Immature natural killer cell (primary cell): Measurements from ENCODE around the gene NDUFAF4. TPM values are rescaled to one million over a fixed set of nuclear protein-coding genes. Genes with fewer than 3 reads are reported as not detected.

ENCODE experiments used
- DNase-seq, 3 donors: peaks; one replicate each; pipeline ENCODE4 v3.0.0; 2022; ENCODE audit warnings: mixed read lengths in 1 of 3
- H3K27ac Mint-ChIP-seq, 6 donors: one replicate each; pipeline ENCODE4 v1.8.0; 2020; ENCODE audit warnings: mixed read lengths in 6 of 6, mild to moderate bottlenecking in 5 of 6, inconsistent platforms in 4 of 6, moderate library complexity in 3 of 6
- H3K27me3 Mint-ChIP-seq, 3 donors: one replicate each; pipeline ENCODE4 v1.8.0; 2020 to 2021; ENCODE audit warnings: low read depth in 3 of 3, mild to moderate bottlenecking in 3 of 3, mixed read lengths in 3 of 3, moderate library complexity in 3 of 3, inconsistent platforms in 1 of 3
- H3K36me3 Mint-ChIP-seq, 3 donors: one replicate each; pipeline ENCODE4 v1.8.0; 2020; ENCODE audit warnings: mixed read lengths in 3 of 3, inconsistent platforms in 2 of 3, mild to moderate bottlenecking in 2 of 3
- H3K4me1 Mint-ChIP-seq, 2 donors: one replicate each; pipeline ENCODE4 v1.8.0; 2020; ENCODE audit warnings: inconsistent platforms in 2 of 2, mild to moderate bottlenecking in 2 of 2, mixed read lengths in 2 of 2, moderate library complexity in 1 of 2
- H3K4me3 Mint-ChIP-seq, 5 donors: one replicate each; pipeline ENCODE4 v1.8.0; 2020; ENCODE audit warnings: mild to moderate bottlenecking in 5 of 5, mixed read lengths in 5 of 5, inconsistent platforms in 3 of 5, moderate library complexity in 3 of 5
- H3K9me3 Mint-ChIP-seq, 6 donors: one replicate each; pipeline ENCODE4 v1.8.0; 2020; ENCODE audit warnings: mild to moderate bottlenecking in 6 of 6, mixed read lengths in 6 of 6, inconsistent platforms in 4 of 6, moderate library complexity in 3 of 6
- polyA plus RNA-seq, 3 donors: library from polyadenylated mRNA; unstranded; fragments of 300-500 nt; fragmentation: Illumina TruSeq; gene quantifications; one replicate each; pipeline ENCODE4 v1.2.3, GENCODE V29; 2021

Gene NDUFAF4
- polyA plus RNA-seq, 3 donors from 2014 or later, result 36.4 to 86.2 (median 56.6) TPM

DNA sequence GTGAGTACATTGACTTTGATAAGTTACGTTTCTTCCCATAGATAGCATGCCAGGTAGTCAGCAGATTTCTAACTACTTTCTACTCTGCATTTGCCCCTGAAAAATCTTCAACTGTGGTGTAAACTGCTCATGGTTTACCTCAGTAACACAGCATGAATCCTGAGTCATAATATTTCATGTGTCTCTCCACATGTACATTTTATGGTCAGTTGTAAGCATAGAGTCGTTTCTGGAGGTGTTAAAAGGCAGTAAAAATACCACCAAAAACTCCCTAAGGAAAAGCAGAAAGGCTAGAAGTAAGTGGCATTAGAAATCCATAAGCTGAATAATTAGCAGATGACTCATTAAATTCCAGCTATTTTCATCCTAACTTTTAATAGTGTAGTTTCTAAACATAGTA is 56.3 kb downstream of the NDUFAF4 start:
- H3K36me3 Mint-ChIP-seq, result no peaks in the 10 kb centered on the region
- peaks cover 0 to 15% (median 2%) of the 10 kb centered on the region in 6 donors for H3K9me3 Mint-ChIP-seq
- H3K27ac Mint-ChIP-seq, result no peak overlapping the region
- H3K4me3 Mint-ChIP-seq, result no peak overlapping the region
- peaks cover 9 to 15% of the 10 kb centered on the region in 2 donors for H3K4me1 Mint-ChIP-seq
- DNase-seq, result no peak
- H3K27me3 Mint-ChIP-seq, result peaks cover 12 to 14% (median 13%) of the 10 kb centered on the region in 3 donors

Other genes with a start within 250 kb of the NDUFAF4 start
- under 1 TPM in 1 of 3 donors, not detected in 2; 0.11 TPM for gene GPR63, start 60.4 kb downstream of the NDUFAF4 start, polyA plus RNA-seq
- gene KLHL32, start 26.8 kb upstream of the NDUFAF4 start, polyA plus RNA-seq, result 1 to 10 TPM in 1 of 3 donors, under 1 TPM in 2; 0.13 to 1.0 (median 0.66) TPM